RWPE1 (cell line): ENCODE data around the gene MAML3.
A peak's percentile ranks its signal among the peaks of the same experiment; 100 is the strongest.

Experiments used
- CTCF ChIA-PET: fragments of 350-600 bp; sonication (Branson Sonifier 250); formaldehyde crosslinking; extraction: SDS; loops from one replicate; lab custom pipeline; 2021; lab: Yijun Ruan, JAX
- POLR2A ChIA-PET: fragments of 400-600 bp; formaldehyde crosslinking; extraction: SDS; loops from one replicate; lab custom pipeline; 2020; ENCODE audit warnings: antibody characterized with exemption; ENCODE audit not compliant: low non-redundant PET; lab: Yijun Ruan, JAX
- DNase-seq: peaks from one replicate; pipeline ENCODE4 v3.0.0; 2012; ENCODE audit warnings: low spot score
- H3K27ac ChIP-seq: fragments of 450-650 bp; 2 replicates; pipeline ENCODE4 v1.5.1; 2017
- TF ChIP-seq, protein P1 (sequence below): fragments of 450-650 bp; conservative IDR thresholded peaks from 2 replicates; pipeline ENCODE4 v1.5.1; 2017; ENCODE audit warnings: low read depth, mild to moderate bottlenecking

The MAML3 gene

DNA sequence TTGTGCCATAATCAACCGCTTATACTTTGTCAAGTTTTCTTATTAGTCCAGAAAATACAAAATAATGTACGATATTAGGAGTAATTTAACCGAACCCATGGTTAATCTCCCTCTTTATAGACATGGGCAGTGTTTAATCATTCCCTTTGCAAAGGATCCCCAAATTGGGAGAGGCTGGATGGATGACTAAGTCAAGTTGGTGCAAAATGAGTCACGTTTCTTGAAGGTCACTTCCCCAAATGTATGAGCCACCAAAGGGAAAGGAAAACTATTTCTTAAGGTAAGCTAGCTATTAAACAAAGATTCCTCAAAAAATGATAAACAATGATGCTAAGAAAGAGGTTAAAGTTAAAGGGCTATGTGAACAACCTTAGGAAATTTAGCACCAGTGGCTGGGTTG is 17.5 kb downstream of the MAML3 start:
- POLR2A ChIA-PET: no interaction called here
- peak; percentile 60 for DNase-seq
- H3K27ac ChIP-seq: no peak overlapping the region
- CTCF ChIA-PET: no interaction called here
- TF ChIP-seq, protein P1, sequence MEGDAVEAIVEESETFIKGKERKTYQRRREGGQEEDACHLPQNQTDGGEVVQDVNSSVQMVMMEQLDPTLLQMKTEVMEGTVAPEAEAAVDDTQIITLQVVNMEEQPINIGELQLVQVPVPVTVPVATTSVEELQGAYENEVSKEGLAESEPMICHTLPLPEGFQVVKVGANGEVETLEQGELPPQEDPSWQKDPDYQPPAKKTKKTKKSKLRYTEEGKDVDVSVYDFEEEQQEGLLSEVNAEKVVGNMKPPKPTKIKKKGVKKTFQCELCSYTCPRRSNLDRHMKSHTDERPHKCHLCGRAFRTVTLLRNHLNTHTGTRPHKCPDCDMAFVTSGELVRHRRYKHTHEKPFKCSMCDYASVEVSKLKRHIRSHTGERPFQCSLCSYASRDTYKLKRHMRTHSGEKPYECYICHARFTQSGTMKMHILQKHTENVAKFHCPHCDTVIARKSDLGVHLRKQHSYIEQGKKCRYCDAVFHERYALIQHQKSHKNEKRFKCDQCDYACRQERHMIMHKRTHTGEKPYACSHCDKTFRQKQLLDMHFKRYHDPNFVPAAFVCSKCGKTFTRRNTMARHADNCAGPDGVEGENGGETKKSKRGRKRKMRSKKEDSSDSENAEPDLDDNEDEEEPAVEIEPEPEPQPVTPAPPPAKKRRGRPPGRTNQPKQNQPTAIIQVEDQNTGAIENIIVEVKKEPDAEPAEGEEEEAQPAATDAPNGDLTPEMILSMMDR: no peak

DNA sequence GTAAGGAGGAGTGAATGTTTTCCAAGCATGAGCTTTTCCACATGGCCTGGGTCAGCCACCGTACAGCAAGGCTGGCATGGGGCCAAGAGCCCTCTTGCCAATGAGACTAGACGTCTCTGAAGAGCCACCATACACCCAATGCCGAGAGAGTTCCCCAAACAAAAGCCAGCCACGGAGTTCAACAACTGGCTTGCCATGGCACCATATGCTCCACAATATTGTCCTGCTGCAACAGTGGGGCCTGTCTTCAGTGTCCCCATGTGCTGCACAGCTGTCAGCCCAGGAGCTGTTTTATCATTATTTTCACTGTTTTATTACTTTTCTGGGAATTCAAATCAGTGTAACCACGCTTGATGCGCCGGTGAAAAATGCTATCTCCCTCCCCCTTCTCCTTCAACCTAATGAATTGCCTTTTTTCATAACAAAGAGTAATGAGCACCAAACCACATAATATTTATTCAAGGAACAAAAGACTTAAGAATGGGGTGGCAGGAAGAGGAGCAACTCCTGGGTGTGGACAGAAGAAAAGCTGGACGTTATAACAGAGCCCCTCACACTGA is 18.4 kb downstream of the MAML3 start:
- no peak for DNase-seq
- TF ChIP-seq, protein P1: no peak
- ChIA-PET POLR2A (no interaction called here), CTCF (no interaction called here)
- H3K27ac ChIP-seq: no peak overlapping the region

DNA sequence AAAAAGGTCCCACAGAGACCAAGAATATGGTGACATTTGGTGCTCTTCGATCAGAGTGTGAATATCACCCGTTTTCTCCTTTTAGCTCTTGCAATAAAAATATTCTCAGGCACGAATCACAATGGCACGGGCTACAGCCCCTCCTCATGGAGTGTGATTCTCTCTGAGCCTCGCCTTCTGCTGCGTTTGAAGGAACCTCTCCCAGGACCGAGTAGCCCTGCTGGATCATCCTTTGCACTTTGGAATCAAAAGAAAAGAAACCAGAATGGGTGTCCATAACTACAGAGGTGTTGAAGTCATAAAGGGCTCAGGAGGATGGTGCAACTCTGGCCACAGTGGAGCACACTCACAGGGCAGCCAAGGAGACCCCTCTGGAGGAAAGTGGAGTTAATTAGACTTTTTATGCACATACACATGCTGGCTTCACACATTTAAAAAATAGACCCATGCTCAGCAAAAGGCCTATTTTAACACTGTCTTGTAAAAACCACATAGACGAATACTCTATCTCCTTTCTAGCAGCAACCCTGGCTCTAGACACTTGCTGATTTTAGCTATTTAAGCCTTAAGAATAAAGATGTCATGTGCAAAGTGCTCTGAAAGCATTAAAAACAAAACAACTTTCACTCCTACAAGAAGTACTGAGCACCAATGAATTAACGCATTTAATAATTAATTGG is 19.1 kb downstream of the MAML3 start:
- POLR2A ChIA-PET: no interaction called here
- no peak for DNase-seq
- CTCF ChIA-PET: no interaction called here
- no peak overlapping the region for H3K27ac ChIP-seq
- TF ChIP-seq, protein P1: no peak

DNA sequence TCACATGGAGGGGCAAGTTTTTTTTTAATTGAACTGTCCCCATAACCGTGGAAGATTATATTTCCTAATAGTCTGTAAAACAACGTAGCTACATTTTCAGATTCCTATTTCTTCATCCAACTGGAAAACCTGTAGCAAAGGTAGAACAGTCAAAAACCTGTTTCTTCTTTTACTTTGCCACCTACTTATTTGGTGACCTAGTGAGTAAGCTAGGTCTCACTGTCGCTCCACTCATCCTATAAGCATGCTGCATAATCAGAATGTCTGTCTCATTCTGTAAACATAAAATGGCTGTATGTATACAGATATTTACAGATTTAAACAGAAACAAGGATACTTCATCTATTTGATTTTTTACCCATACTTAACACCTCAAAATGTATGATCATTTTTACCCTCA is 20.4 kb downstream of the MAML3 start:
- TF ChIP-seq, protein P1: no peak
- ChIA-PET CTCF (no interaction called here), POLR2A (no interaction called here)
- H3K27ac ChIP-seq: no peak overlapping the region
- DNase-seq: no peak

DNA sequence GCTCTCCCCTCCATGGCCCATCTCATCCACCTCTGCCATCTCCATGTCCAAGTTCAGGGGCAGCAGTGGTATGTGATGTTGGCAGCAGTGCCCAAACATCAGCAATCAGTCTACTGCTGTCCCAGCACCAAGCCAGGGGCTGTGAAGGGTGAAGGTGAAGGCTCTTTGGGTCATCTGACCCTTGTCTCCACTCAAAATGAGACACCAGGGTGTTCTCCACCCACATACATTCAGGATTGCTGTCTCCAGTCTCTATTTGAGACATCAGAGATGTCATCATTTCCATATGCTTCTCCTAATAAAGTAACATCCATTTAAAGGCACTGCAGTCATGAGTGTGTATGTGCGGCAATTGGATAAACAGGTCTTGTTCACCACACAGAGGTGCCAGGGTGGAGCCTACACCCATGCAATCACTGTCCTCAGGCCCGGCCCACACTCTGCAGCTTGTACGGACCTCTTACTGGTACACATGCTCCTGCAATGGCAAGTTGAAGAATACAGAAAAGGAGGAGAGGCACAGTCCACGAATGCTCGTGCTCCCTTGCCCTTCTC is 22.2 kb downstream of the MAML3 start:
- no peak overlapping the region for H3K27ac ChIP-seq
- DNase-seq: no peak
- POLR2A ChIA-PET: no interaction called here
- TF ChIP-seq, protein P1: no peak
- CTCF ChIA-PET: no interaction called here

DNA sequence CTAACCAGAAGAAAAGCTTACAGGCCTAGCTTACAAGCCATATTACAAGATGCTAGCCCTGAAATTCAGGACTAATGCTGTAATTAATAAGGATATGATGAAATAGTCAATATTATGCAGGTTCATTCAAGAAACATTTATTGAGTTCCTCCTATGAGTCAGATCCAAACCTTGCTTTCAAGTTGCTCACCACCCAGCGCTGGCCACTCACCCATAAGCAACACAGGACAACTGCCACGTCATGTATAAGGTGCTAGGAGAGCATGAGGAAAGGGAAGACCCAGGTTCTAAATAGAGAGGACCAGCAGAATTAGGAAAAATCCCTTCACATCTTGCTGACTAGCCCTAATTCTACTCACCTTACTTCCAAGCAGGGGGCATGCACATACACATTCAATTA is 23.3 kb downstream of the MAML3 start:
- ChIA-PET CTCF (no interaction called here), POLR2A (no interaction called here)
- peak; percentile 76 for DNase-seq
- TF ChIP-seq, protein P1: no peak
- H3K27ac ChIP-seq: no peak overlapping the region
